ENCODE data around the gene TNFRSF18.

The TNFRSF18 gene

GRCh38 chr1:1244192-1244811 is 37.9 kb upstream of the TNFRSF18 start:
- no peak for TF ChIP-seq EZH2phosphoT487 (IDR thresholded peaks at IDR 0.05; ENCODE audit: borderline replicate concordance)
- TF ChIP-seq CTCF (conservative IDR thresholded peaks at IDR 0.05; ENCODE audit: low read length) = no peak
- no peaks in the 10 kb centered on the region for H3K36me3 ChIP-seq (ENCODE audit: insufficient read depth, low read length)
- no peak overlapping the region for H3K4me3 ChIP-seq (ENCODE audit: low read length, poor library complexity, severe bottlenecking)
- no peaks in the 10 kb centered on the region for H4K20me1 ChIP-seq (ENCODE audit: insufficient read depth, low read length, poor library complexity, severe bottlenecking)
- no peaks in the 10 kb centered on the region for H3K9me2 ChIP-seq (replicated peaks; ENCODE audit: low read depth, low read length)
- no peak overlapping the region for H2AFZ ChIP-seq (ENCODE audit: low read length)
- H3F3A ChIP-seq (ENCODE audit: low read depth) = no peaks in the 10 kb centered on the region
- H3K27me3 ChIP-seq (ENCODE audit: insufficient read depth, low read length, poor library complexity, severe bottlenecking) = no peaks in the 10 kb centered on the region
- no peak overlapping the region for H3K4me2 ChIP-seq (ENCODE audit: low read depth, low read length, poor library complexity, severe bottlenecking)
- H3K9ac ChIP-seq (ENCODE audit: low read depth, low read length, poor library complexity, severe bottlenecking) = no peak overlapping the region
- H3K4me1 ChIP-seq (ENCODE audit: insufficient read depth, low read length, poor library complexity, severe bottlenecking) = no peaks in the 10 kb centered on the region
- H3K9me3 ChIP-seq (ENCODE audit: insufficient read depth, low read depth, low read length) = no peaks in the 10 kb centered on the region
- no peaks in the 10 kb centered on the region for H3K79me2 ChIP-seq (ENCODE audit: insufficient read depth, low read length)

GRCh38 chr1:1243807-1244191 is 37.4 kb upstream of the TNFRSF18 start:
- H3K4me3 ChIP-seq (ENCODE audit: low read length, poor library complexity, severe bottlenecking) = no peak overlapping the region
- no peaks in the 10 kb centered on the region for H3K4me1 ChIP-seq (ENCODE audit: insufficient read depth, low read length, poor library complexity, severe bottlenecking)
- no peaks in the 10 kb centered on the region for H3K36me3 ChIP-seq (ENCODE audit: insufficient read depth, low read length)
- TF ChIP-seq CTCF (conservative IDR thresholded peaks at IDR 0.05; ENCODE audit: low read length) (no peak), EZH2phosphoT487 (IDR thresholded peaks at IDR 0.05; ENCODE audit: borderline replicate concordance) (no peak)
- H3K9me3 ChIP-seq (ENCODE audit: insufficient read depth, low read depth, low read length) = no peaks in the 10 kb centered on the region
- H2AFZ ChIP-seq (ENCODE audit: low read length) = no peak overlapping the region
- H3K9ac ChIP-seq (ENCODE audit: low read depth, low read length, poor library complexity, severe bottlenecking) = no peak overlapping the region
- no peaks in the 10 kb centered on the region for H3K79me2 ChIP-seq (ENCODE audit: insufficient read depth, low read length)
- H3K9me2 ChIP-seq (replicated peaks; ENCODE audit: low read depth, low read length) = no peaks in the 10 kb centered on the region
- H3F3A ChIP-seq (ENCODE audit: low read depth) = no peaks in the 10 kb centered on the region
- no peaks in the 10 kb centered on the region for H3K27me3 ChIP-seq (ENCODE audit: insufficient read depth, low read length, poor library complexity, severe bottlenecking)
- H4K20me1 ChIP-seq (ENCODE audit: insufficient read depth, low read length, poor library complexity, severe bottlenecking) = no peaks in the 10 kb centered on the region
- H3K4me2 ChIP-seq (ENCODE audit: low read depth, low read length, poor library complexity, severe bottlenecking) = no peak overlapping the region

GRCh38 chr1:1243266-1243660 is 36.9 kb upstream of the TNFRSF18 start:
- H3K4me2 ChIP-seq (ENCODE audit: low read depth, low read length, poor library complexity, severe bottlenecking) = no peak overlapping the region
- no peaks in the 10 kb centered on the region for H4K20me1 ChIP-seq (ENCODE audit: insufficient read depth, low read length, poor library complexity, severe bottlenecking)
- no peaks in the 10 kb centered on the region for H3F3A ChIP-seq (ENCODE audit: low read depth)
- no peaks in the 10 kb centered on the region for H3K36me3 ChIP-seq (ENCODE audit: insufficient read depth, low read length)
- no peak for TF ChIP-seq CTCF (conservative IDR thresholded peaks at IDR 0.05; ENCODE audit: low read length)
- no peak for TF ChIP-seq EZH2phosphoT487 (IDR thresholded peaks at IDR 0.05; ENCODE audit: borderline replicate concordance)
- H2AFZ ChIP-seq (ENCODE audit: low read length) = no peak overlapping the region
- no peaks in the 10 kb centered on the region for H3K79me2 ChIP-seq (ENCODE audit: insufficient read depth, low read length)
- no peak overlapping the region for H3K4me3 ChIP-seq (ENCODE audit: low read length, poor library complexity, severe bottlenecking)
- no peaks in the 10 kb centered on the region for H3K4me1 ChIP-seq (ENCODE audit: insufficient read depth, low read length, poor library complexity, severe bottlenecking)
- H3K9me3 ChIP-seq (ENCODE audit: insufficient read depth, low read depth, low read length) = no peaks in the 10 kb centered on the region
- H3K9ac ChIP-seq (ENCODE audit: low read depth, low read length, poor library complexity, severe bottlenecking) = no peak overlapping the region
- no peaks in the 10 kb centered on the region for H3K9me2 ChIP-seq (replicated peaks; ENCODE audit: low read depth, low read length)
- no peaks in the 10 kb centered on the region for H3K27me3 ChIP-seq (ENCODE audit: insufficient read depth, low read length, poor library complexity, severe bottlenecking)
